ENCODE results near the gene ETV4.

DNA sequence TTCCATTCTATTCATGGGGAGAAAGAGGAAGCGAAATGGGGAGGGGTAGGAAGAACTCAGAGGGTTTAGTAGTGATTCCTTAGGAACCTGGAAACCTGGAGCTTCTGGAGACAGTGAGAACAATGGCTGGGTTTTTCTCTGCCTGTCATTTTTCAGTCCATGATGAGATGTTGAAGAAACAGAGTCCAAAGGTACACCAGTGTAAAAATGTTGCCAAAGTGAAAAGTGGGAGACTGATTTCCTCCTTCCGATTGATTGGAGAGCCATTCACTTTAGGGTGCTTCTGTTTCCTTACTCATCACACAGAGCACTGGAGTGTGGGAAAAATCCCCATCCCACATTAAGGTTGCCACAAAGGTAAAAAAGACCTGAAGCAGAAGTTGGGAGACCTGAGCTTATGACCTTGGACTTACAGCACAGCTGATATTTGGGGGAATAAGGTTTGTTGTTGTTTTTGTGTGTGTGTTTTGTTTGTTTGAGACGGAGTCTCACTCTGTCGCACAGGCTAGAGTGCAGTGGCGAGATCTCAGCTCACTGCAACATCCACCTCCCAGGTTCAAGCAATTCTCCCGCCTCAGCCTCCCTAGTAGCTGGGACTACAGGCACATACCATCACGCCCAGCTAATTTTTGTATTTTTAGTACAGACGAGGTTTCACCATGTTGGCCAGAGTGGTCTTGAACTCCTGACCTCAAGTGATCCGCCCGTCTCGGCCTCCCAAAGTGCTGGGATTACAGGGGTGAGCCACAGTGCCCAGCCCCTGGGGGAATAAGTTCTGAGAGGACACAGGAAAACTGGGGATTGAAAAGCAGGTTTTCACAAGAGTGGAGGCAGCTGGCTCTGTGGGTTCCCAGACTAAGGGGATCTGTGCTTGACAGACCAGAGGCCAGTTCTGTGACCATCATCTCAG, 63.8 kb downstream of the ETV4 start:
- TF ChIP-seq, protein P1, sequence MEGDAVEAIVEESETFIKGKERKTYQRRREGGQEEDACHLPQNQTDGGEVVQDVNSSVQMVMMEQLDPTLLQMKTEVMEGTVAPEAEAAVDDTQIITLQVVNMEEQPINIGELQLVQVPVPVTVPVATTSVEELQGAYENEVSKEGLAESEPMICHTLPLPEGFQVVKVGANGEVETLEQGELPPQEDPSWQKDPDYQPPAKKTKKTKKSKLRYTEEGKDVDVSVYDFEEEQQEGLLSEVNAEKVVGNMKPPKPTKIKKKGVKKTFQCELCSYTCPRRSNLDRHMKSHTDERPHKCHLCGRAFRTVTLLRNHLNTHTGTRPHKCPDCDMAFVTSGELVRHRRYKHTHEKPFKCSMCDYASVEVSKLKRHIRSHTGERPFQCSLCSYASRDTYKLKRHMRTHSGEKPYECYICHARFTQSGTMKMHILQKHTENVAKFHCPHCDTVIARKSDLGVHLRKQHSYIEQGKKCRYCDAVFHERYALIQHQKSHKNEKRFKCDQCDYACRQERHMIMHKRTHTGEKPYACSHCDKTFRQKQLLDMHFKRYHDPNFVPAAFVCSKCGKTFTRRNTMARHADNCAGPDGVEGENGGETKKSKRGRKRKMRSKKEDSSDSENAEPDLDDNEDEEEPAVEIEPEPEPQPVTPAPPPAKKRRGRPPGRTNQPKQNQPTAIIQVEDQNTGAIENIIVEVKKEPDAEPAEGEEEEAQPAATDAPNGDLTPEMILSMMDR (IDR thresholded peaks at IDR 0.05) = no peak
- no peak for TF ChIP-seq POLR2A (IDR thresholded peaks at IDR 0.05)
- TF ChIP-seq EP300 (IDR thresholded peaks at IDR 0.05) = no peak

Data from sigmoid colon (tissue), 4 donors.